HUES48 (cell line): ENCODE measurements around the gene AVPI1.

Source experiments
- H3K27ac ChIP-seq: one replicate; pipeline ENCODE4 v1.7.0; 2013; ENCODE audit warnings: low read depth, low read length, inconsistent platforms
- H3K27me3 ChIP-seq: 2 replicates; pipeline ENCODE4 v1.6.1; 2013; ENCODE audit warnings: mild to moderate bottlenecking, low read length; ENCODE audit not compliant: control insufficient read depth, insufficient read depth
- H3K36me3 ChIP-seq: 2 replicates; pipeline ENCODE4 v1.6.1; 2013; ENCODE audit warnings: low read length; ENCODE audit not compliant: control insufficient read depth, insufficient read depth
- H3K4me1 ChIP-seq: 2 replicates; pipeline ENCODE4 v1.6.1; 2013; ENCODE audit warnings: mild to moderate bottlenecking, low read length; ENCODE audit not compliant: control insufficient read depth, insufficient read depth
- H3K4me3 ChIP-seq: 2 replicates; pipeline ENCODE4 v1.5.1; 2013; ENCODE audit warnings: mild to moderate bottlenecking, low read depth, low read length
- H3K9ac ChIP-seq: 2 replicates; pipeline ENCODE4 v1.6.1; 2013; ENCODE audit warnings: mild to moderate bottlenecking, low read depth, low read length, moderate library complexity
- H3K9me3 ChIP-seq: 2 replicates; pipeline ENCODE4 v1.6.1; 2013; ENCODE audit warnings: low read length; ENCODE audit not compliant: control insufficient read depth, insufficient read depth

Gene AVPI1

GRCh38 chr10:97686962-97687784, at the start of gene AVPI1:
Gene AVPI1 (minus strand): TSS chr10:97687241. CDS start chr10:97679905, 7,336 bp downstream.
- Histone ChIP-seq H3K27ac (peak within 1 kb of the TSS; percentile 82), H3K27me3 (peaks cover 9% of the 10 kb centered on the region; the same call in 1 of the 2 replicates), H3K36me3 (no peaks in the 10 kb centered on the region), H3K4me1 (peaks cover 20% of the 10 kb centered on the region), H3K9ac (peak within 1 kb of the TSS; percentile 80), H3K4me3 (peak within 1 kb of the TSS; percentile 83), H3K9me3 (no peaks in the 10 kb centered on the region)

- H3K4me1 ChIP-seq, result peaks cover 4% of the 10 kb centered on the region
- H3K9me3 ChIP-seq, result peaks cover 7% of the 10 kb centered on the region
- H3K4me3 ChIP-seq, result 0 out of 2 replicates have a peak overlapping the region, but pooled peaks have one; percentile 90
- H3K36me3 ChIP-seq, result peaks cover 25% of the 10 kb centered on the region
- peaks cover 20% of the 10 kb centered on the region for H3K27me3 ChIP-seq
- no peak overlapping the region for H3K9ac ChIP-seq
- no peak overlapping the region for H3K27ac ChIP-seq
Observed at GRCh38 chr10:97736403-97736901, 49.4 kb upstream of the AVPI1 start.

- peaks cover 7% of the 10 kb centered on the region for H3K36me3 ChIP-seq
- no peak overlapping the region for H3K4me3 ChIP-seq
- H3K9me3 ChIP-seq, result peaks cover 7% of the 10 kb centered on the region
- peaks cover 20% of the 10 kb centered on the region for H3K27me3 ChIP-seq
- peaks cover 4% of the 10 kb centered on the region for H3K4me1 ChIP-seq
- no peak overlapping the region for H3K27ac ChIP-seq
- no peak overlapping the region for H3K9ac ChIP-seq
Observed at GRCh38 chr10:97734021-97734420, 47.0 kb upstream of the AVPI1 start.

- H3K27ac ChIP-seq, result no peak overlapping the region
- H3K4me1 ChIP-seq, result peaks cover 4% of the 10 kb centered on the region
- peaks cover 20% of the 10 kb centered on the region for H3K27me3 ChIP-seq
- no peak overlapping the region for H3K9ac ChIP-seq
- H3K4me3 ChIP-seq, result no peak overlapping the region
- H3K36me3 ChIP-seq, result no peaks in the 10 kb centered on the region
- H3K9me3 ChIP-seq, result peaks cover 7% of the 10 kb centered on the region
Observed at GRCh38 chr10:97733256-97733655, 46.2 kb upstream of the AVPI1 start.

- H3K27me3 ChIP-seq, result peaks cover 20% of the 10 kb centered on the region
- H3K9me3 ChIP-seq, result peaks cover 7% of the 10 kb centered on the region
- H3K4me1 ChIP-seq, result no peaks in the 10 kb centered on the region
- H3K36me3 ChIP-seq, result no peaks in the 10 kb centered on the region
- H3K4me3 ChIP-seq, result no peak overlapping the region
- H3K9ac ChIP-seq, result no peak overlapping the region
- H3K27ac ChIP-seq, result no peak overlapping the region
Observed at GRCh38 chr10:97732052-97732359, 45.0 kb upstream of the AVPI1 start.

- no peaks in the 10 kb centered on the region for H3K36me3 ChIP-seq
- H3K9me3 ChIP-seq, result peaks cover 5% of the 10 kb centered on the region
- no peak overlapping the region for H3K9ac ChIP-seq
- H3K27me3 ChIP-seq, result peaks cover 18% of the 10 kb centered on the region
- H3K4me3 ChIP-seq, result no peak overlapping the region
- H3K27ac ChIP-seq, result no peak overlapping the region
- H3K4me1 ChIP-seq, result peaks cover under 1% of the 10 kb centered on the region; the same call in 1 of the 2 replicates
Observed at GRCh38 chr10:97731346-97732051, 44.5 kb upstream of the AVPI1 start.

- Histone ChIP-seq H3K9me3 (no peaks in the 10 kb centered on the region), H3K36me3 (no peaks in the 10 kb centered on the region), H3K4me1 (peaks cover 3% of the 10 kb centered on the region; the same call in 1 of the 2 replicates), H3K27me3 (no peaks in the 10 kb centered on the region), H3K27ac (no peak overlapping the region), H3K4me3 (no peak overlapping the region), H3K9ac (no peak overlapping the region)
Observed at GRCh38 chr10:97729014-97729413, 42.0 kb upstream of the AVPI1 start.

GRCh38 chr10:97726636-97727178, 39.7 kb upstream of the AVPI1 start:
- Histone ChIP-seq H3K9ac (no peak overlapping the region), H3K9me3 (no peaks in the 10 kb centered on the region), H3K27ac (no peak overlapping the region), H3K27me3 (no peaks in the 10 kb centered on the region), H3K36me3 (no peaks in the 10 kb centered on the region), H3K4me1 (peaks cover 3% of the 10 kb centered on the region; the same call in 1 of the 2 replicates), H3K4me3 (peak overlapping the region; percentile 37; the same call in 1 of the 2 replicates)

GRCh38 chr10:97724341-97724941, 37.4 kb upstream of the AVPI1 start:
- Histone ChIP-seq H3K9me3 (no peaks in the 10 kb centered on the region), H3K4me3 (no peak overlapping the region), H3K4me1 (peaks cover 7% of the 10 kb centered on the region), H3K9ac (no peak overlapping the region), H3K27me3 (no peaks in the 10 kb centered on the region), H3K27ac (no peak overlapping the region), H3K36me3 (no peaks in the 10 kb centered on the region)

- H3K27me3 ChIP-seq, result no peaks in the 10 kb centered on the region
- no peak overlapping the region for H3K4me3 ChIP-seq
- peaks cover 16% of the 10 kb centered on the region for H3K4me1 ChIP-seq
- no peak overlapping the region for H3K9ac ChIP-seq
- no peaks in the 10 kb centered on the region for H3K9me3 ChIP-seq
- H3K27ac ChIP-seq, result no peak overlapping the region
- H3K36me3 ChIP-seq, result peaks cover 5% of the 10 kb centered on the region; the same call in 1 of the 2 replicates
Observed at GRCh38 chr10:97723001-97723400, 36.0 kb upstream of the AVPI1 start.
